GM12873 (cell line): Measurements from ENCODE around the gene TTC9.

Experiments
- TF ChIP-seq, protein P1 (sequence below): IDR thresholded peaks from 2 replicates; pipeline ENCODE4 v1.5.1; 2012; ENCODE audit warnings: low read depth, mild to moderate bottlenecking, moderate library complexity, low read length, control low read depth; ENCODE audit not compliant: insufficient read depth; ENCODE audit errors: missing control alignments

TTC9 gene

DNA sequence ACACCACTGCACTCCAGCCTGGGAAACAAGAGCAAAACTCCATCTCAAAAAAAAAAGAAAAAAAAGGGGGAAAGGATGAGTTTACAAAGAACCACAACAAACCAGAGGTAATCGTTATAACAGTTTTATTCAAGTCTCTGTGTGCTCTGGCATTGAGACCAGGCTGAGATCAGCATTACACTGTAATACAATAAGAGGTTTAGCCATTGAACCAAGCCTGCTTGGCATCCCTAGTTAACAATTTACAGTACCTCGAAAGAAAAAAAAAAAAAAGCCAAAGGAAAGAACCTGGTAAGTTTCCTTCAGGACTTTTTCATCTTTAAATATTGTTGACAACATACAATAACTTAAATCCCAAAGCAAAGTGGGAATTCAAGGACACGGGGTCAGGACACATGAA lies 80.7 kb downstream of the TTC9 start:
- TF ChIP-seq, protein P1, sequence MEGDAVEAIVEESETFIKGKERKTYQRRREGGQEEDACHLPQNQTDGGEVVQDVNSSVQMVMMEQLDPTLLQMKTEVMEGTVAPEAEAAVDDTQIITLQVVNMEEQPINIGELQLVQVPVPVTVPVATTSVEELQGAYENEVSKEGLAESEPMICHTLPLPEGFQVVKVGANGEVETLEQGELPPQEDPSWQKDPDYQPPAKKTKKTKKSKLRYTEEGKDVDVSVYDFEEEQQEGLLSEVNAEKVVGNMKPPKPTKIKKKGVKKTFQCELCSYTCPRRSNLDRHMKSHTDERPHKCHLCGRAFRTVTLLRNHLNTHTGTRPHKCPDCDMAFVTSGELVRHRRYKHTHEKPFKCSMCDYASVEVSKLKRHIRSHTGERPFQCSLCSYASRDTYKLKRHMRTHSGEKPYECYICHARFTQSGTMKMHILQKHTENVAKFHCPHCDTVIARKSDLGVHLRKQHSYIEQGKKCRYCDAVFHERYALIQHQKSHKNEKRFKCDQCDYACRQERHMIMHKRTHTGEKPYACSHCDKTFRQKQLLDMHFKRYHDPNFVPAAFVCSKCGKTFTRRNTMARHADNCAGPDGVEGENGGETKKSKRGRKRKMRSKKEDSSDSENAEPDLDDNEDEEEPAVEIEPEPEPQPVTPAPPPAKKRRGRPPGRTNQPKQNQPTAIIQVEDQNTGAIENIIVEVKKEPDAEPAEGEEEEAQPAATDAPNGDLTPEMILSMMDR: no peak

DNA sequence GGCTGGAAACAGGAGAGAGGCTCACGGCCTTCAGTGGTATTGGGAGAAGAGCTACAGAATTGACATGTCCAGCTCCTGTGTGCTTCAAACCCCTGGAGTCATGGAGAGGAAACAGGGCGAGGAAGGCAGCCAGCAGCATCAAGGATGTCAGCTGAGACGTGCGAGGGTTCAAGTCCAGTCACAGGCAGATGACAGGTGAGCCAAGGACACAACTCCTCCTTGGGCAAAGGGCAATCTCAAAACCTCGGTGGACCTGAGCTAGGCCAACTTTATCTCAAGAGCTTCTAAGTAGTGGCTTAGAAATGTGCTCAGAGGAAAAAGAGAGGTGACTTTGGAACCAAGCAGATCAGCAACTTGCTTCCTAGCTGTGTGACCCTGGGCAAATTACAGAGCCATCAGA lies 81.6 kb downstream of the TTC9 start:
- TF ChIP-seq, protein P1: no peak

DNA sequence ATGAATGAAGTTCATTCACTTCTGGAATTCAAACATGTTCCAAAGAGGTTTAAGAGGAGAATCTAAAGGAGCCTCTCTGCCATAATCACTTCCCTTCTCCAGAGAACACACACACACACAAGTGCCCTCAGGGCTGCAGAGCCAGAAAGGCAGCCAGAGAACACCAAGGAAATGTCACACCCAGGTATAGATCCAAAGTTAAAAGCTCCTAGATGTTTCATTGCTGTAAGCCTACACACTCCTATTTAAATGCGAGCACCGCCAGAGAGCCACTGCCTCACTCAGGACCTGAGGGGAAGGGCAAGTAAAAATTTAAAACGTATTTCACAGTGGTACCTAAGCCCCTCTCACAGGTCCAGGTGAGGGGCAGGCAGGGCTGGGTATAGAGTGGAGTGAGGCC lies 82.4 kb downstream of the TTC9 start:
- TF ChIP-seq, protein P1: no peak

DNA sequence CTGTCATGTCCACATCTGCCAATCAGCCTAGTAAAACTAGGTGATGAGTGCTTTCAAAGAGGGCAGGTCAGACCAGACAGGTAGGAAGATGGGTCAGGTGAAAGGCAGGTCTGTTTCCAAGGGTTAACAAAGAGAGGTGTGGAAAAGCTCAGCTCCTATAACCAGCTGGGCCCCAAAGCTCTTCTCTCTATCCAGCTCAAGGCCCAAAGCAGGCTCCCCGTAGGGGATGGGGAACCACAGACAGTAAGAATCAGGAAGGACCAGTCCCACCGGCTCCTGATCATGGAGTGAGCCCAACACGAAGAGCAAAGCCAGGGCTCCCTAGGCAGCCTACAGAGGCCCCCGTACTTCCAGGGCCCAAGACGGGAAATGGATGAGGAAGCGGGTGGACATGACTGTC lies 83.2 kb downstream of the TTC9 start:
- TF ChIP-seq, protein P1: no peak
